ENCODE results near the gene ADGRA1.

Gene ADGRA1

GRCh38 chr10:133067149-133068105, 20.3 kb upstream of the ADGRA1 start:
- in situ Hi-C loops (cut with HindIII; ENCODE audit: low sequenced_read_pairs): no loop called here
- H3K4me3 ChIP-seq (ENCODE audit: low read depth, low read length): no peak overlapping the region
- no peak for TF ChIP-seq CTCF (IDR thresholded peaks at IDR 0.05; ENCODE audit: low read depth, low read length)
- DNase-seq (ENCODE audit: low read depth, low spot score): no peak

- in situ Hi-C loops (cut with HindIII; ENCODE audit: low sequenced_read_pairs): no loop called here
- no peak for DNase-seq (ENCODE audit: low read depth, low spot score)
- no peak for TF ChIP-seq CTCF (IDR thresholded peaks at IDR 0.05; ENCODE audit: low read depth, low read length)
- no peak overlapping the region for H3K4me3 ChIP-seq (ENCODE audit: low read depth, low read length)
Measured at GRCh38 chr10:133068111-133069032, 19.4 kb upstream of the ADGRA1 start.

DNA sequence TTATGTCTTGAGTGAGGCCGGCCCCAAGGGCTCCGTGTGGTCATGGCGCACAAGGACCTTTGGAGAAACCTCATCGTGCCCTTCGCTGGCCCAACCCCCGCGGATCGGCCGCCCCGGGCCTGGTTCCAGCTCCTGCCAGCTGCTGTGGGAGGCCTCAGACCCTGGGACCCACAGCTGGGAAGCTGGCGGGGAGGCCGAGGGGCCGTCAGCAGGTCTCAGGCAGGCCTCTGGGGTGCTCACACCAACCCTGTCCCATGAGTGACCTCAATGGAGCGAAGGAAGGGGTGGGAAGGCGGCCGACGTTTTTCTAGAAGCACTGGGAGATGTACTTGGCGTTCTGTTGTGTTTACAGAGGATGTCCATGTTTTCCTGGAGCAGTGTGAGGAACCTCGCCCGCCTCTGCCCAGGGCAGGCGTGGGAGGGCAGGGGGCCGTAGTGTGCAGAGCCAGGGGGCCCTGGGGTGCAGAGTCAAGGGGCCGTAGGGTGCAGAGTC, 18.6 kb upstream of the ADGRA1 start:
- in situ Hi-C loops (cut with HindIII; ENCODE audit: low sequenced_read_pairs): no loop called here
- no peak for TF ChIP-seq CTCF (IDR thresholded peaks at IDR 0.05; ENCODE audit: low read depth, low read length)

DNA sequence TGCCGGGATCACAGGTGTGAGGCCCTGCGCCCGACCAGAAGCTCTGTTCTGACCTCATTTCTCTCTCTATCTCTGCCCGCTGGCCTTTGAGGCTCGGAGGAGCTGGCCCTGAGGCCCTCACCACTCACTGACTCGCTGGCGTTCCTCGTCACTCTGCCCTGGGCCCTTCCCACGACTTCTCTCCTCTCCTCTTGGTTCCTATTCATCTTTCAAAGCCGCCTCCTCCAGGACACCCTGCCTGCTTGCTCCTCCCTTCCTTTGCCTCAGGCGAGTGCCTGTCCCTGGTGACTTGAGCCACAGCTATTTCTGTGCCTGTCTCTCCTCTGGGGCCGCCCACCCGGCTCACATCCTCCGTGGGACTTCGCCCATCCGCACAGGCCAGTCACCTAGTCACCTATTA, 17.3 kb upstream of the ADGRA1 start:
- in situ Hi-C loops (cut with HindIII; ENCODE audit: low sequenced_read_pairs): no loop called here
- TF ChIP-seq CTCF (IDR thresholded peaks at IDR 0.05; ENCODE audit: low read depth, low read length): no peak
- no peak for DNase-seq (ENCODE audit: low read depth, low spot score)
- no peak overlapping the region for H3K4me3 ChIP-seq (ENCODE audit: low read depth, low read length)

More for the DNA sequence above, 18.6 kb upstream of the ADGRA1 start:
- no peak overlapping the region for H3K4me3 ChIP-seq (ENCODE audit: low read depth, low read length)
- no peak for DNase-seq (ENCODE audit: low read depth, low spot score)

DNA sequence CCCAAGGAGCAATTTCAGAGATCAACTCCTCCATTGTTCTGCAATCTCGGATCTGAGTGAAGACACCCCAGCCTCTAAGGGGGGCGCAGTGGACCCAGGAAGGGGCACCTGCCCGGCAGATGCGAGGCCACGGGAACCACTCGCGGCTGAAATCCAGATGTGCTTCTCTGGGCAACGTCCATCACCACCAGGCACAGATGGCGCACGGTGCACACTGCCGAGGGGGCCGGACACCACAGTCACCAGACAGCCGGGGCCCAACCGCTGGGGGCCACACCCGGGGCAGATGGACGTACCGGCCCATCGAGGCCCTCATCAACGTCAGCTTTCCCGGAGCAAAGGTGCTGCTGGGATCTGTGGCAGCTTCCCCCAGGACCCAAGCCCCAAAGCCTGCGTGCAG, 16.9 kb upstream of the ADGRA1 start:
- in situ Hi-C loops (cut with HindIII; ENCODE audit: low sequenced_read_pairs): no loop called here
- H3K4me3 ChIP-seq (ENCODE audit: low read depth, low read length): no peak overlapping the region
- no peak for TF ChIP-seq CTCF (IDR thresholded peaks at IDR 0.05; ENCODE audit: low read depth, low read length)
- DNase-seq (ENCODE audit: low read depth, low spot score): no peak

DNA sequence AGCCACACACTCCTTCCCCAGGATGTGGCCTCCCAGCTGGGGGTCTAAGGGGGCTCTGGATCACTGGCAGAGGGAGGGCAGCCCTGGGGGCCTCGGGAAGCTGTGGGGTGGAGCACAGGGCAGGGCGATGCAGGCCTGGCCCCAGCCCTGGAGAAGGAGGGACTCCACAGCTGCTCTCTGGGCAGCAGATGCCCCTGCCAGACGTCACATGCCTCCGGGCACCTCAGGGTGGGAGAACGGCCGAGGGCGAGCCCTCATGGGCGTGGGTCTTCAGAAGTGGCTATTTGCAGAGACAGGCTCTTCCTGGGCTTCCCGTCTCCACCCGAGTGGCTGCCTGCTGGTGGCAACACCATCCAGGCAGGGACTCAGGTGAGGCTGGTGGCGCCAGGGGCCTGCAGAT, 16.0 kb upstream of the ADGRA1 start:
- in situ Hi-C loops (cut with HindIII; ENCODE audit: low sequenced_read_pairs): no loop called here
- DNase-seq (ENCODE audit: low read depth, low spot score): no peak
- H3K4me3 ChIP-seq (ENCODE audit: low read depth, low read length): no peak overlapping the region
- no peak for TF ChIP-seq CTCF (IDR thresholded peaks at IDR 0.05; ENCODE audit: low read depth, low read length)

Measured in astrocyte of the spinal cord (primary cell).